ENCODE results near the gene SEC14L5. TPM values are rescaled to one million over a fixed set of nuclear protein-coding genes. Genes with fewer than 3 reads are reported as not detected.

Gene SEC14L5
- total and polyA plus RNA-seq, 2 of the 4 experiments (the other 2 are of a cell fraction): 0.07 TPM; not detected in 1

- Histone ChIP-seq H4K8ac (ENCODE audit: low read depth in 2 of 2, low read length in 2 of 2) (no peak overlapping the region), H3K27me3 (ENCODE audit: control insufficient read depth, insufficient read depth, low read length) (peaks cover 27% of the 10 kb centered on the region), H3K9ac (ENCODE audit: low read depth, low read length) (no peak overlapping the region), H3K27ac (ENCODE audit: insufficient read depth, low read length) (no peak overlapping the region), H3K4ac (ENCODE audit: low read depth, low read length) (no peak overlapping the region), H2AK5ac (ENCODE audit: low read depth, low read length) (no peak overlapping the region), H3K4me3 (ENCODE audit: insufficient read depth, low read depth, low read length) (no peak overlapping the region), H3K36me3 (ENCODE audit: control insufficient read depth, insufficient read depth, low read length) (no peaks in the 10 kb centered on the region), H2AFZ (replicated peaks; ENCODE audit: low read length, poor library complexity) (no peak overlapping the region), H3K14ac (replicated peaks; ENCODE audit: low read depth, low read length) (no peak overlapping the region), H2BK20ac (ENCODE audit: low read depth, low read length) (no peak overlapping the region), H4K5ac (ENCODE audit: low read depth, low read length) (no peak overlapping the region), H2BK5ac (ENCODE audit: low read depth, low read length, poor library complexity, severe bottlenecking) (no peak overlapping the region), H3K9me3 (ENCODE audit: control insufficient read depth, insufficient read depth, low read length) (no peaks in the 10 kb centered on the region), H3K79me1 (ENCODE audit: low read depth in 1 of 2, low read length in 2 of 2) (no peaks in the 10 kb centered on the region), H3K18ac (ENCODE audit: low read depth, low read length) (no peak overlapping the region), H4K91ac (ENCODE audit: insufficient read depth, low read depth, low read length) (no peak overlapping the region), H2BK15ac (ENCODE audit: low read depth, low read length) (no peak overlapping the region), H4K20me1 (ENCODE audit: insufficient read depth, low read length) (no peaks in the 10 kb centered on the region), H3K56ac (ENCODE audit: extremely low read depth, insufficient read depth, low read length) (no peak overlapping the region), H2BK120ac (ENCODE audit: low read depth, low read length) (no peak overlapping the region), H2AK9ac (replicated peaks; ENCODE audit: low read depth, low read length, poor library complexity) (no peak overlapping the region), H3K4me2 (ENCODE audit: low read depth, low read length) (no peak overlapping the region), H3K9me1 (ENCODE audit: insufficient read depth, low read length) (no peaks in the 10 kb centered on the region), H3K23ac (ENCODE audit: low read depth, low read length) (no peak overlapping the region), H3K4me1 (ENCODE audit: control insufficient read depth, insufficient read depth, low read length) (no peaks in the 10 kb centered on the region)
- no peak for TF ChIP-seq POLR2A (IDR thresholded peaks at IDR 0.05; ENCODE audit: low read depth, low read length)
- TF ChIP-seq USF2 (IDR thresholded peaks at IDR 0.05; ENCODE audit: low read depth, low read length): no peak
- TF ChIP-seq MAFK (IDR thresholded peaks at IDR 0.05; ENCODE audit: low read depth, low read length): no peak
- no peak for TF ChIP-seq CHD1 (IDR thresholded peaks at IDR 0.05; ENCODE audit: low read depth, low read length)
- TF ChIP-seq MXI1 (IDR thresholded peaks at IDR 0.05; ENCODE audit: borderline replicate concordance, low read depth, low read length): no peak
- no peak for TF ChIP-seq FOS (IDR thresholded peaks at IDR 0.05; ENCODE audit: low read depth, low read length)
- no peak for TF ChIP-seq BHLHE40 (IDR thresholded peaks at IDR 0.05; ENCODE audit: low read depth, low read length)
- no peak for TF ChIP-seq RFX5 (IDR thresholded peaks at IDR 0.05; ENCODE audit: low read depth, low read length)
- TF ChIP-seq CEBPB (IDR thresholded peaks at IDR 0.05; ENCODE audit: low read depth, low read length): no peak
- TF ChIP-seq NFE2L2 (IDR thresholded peaks at IDR 0.05; ENCODE audit: low read depth, low read length): no peak
- TF ChIP-seq RCOR1 (IDR thresholded peaks at IDR 0.05; ENCODE audit: insufficient replicate concordance, low read length): no peak
- no peak for TF ChIP-seq ELK1 (IDR thresholded peaks at IDR 0.05; ENCODE audit: borderline replicate concordance, low read depth, low read length)
- TF ChIP-seq MAZ (IDR thresholded peaks at IDR 0.05; ENCODE audit: borderline replicate concordance, low read depth, low read length): no peak
- TF ChIP-seq RAD21 (IDR thresholded peaks at IDR 0.05; ENCODE audit: low read length): no peak
- TF ChIP-seq SMC3 (IDR thresholded peaks at IDR 0.05; ENCODE audit: low read depth, low read length): no peak
- TF ChIP-seq CTCF (conservative IDR thresholded peaks at IDR 0.05; ENCODE audit: low read depth, low read length): no peak
- ChIA-PET CTCF (no interaction called here), POLR2A (ENCODE audit: unreplicated experiment) (interaction anchor here (0.6 kb wide), 1 partner anchor 25 kb away, joined by 3 read pairs; no protein-coding TSS in a partner anchor)
- DNase-seq (no peak), ATAC-seq (ENCODE audit: low read depth) (no peak)
- BruUV-seq (replicated peaks): no TSS peak
- intact Hi-C loops (cut with micrococcal nuclease): no loop called here
- in situ Hi-C loops (cut with MboI; ENCODE audit: low sequenced_read_pairs): no loop called here
- 67% methylated on average over 3 of the region's 14 CpGs; no CpG with 5 or more reads in 1 of the 2 experiments for WGBS, 2 experiments (ENCODE audit: extremely low coverage in 2 of 2, insufficient read length in 1 of 2)
- dilution Hi-C loops (cut with HindIII; ENCODE audit: low sequenced_read_pairs, unreplicated experiment): no loop called here
These were observed 33.6 kb downstream of the SEC14L5 start for GRCh38 chr16:4991754-4992153.
